ENCODE measurements around the gene MARK1. TPM values are rescaled to one million over a fixed set of nuclear protein-coding genes. Genes with fewer than 3 reads are reported as not detected.

MARK1 gene
- polyA plus RNA-seq, 1 of the 3 experiments (the other 2 are of a cell fraction): 3.1 TPM

- Histone ChIP-seq H3K9ac (no peak overlapping the region), H4K20me1 (ENCODE audit: insufficient read depth) (no peaks in the 10 kb centered on the region), H3K4me2 (no peak overlapping the region), H3F3A (replicated peaks; ENCODE audit: insufficient read depth) (no peaks in the 10 kb centered on the region), H3K36me3 (replicated peaks in 1 of 2; ENCODE audit: control insufficient read depth in 1 of 2, insufficient read depth in 2 of 2, low read length in 1 of 2) (no peaks in the 10 kb centered on the region), H3K79me2 (ENCODE audit: insufficient read depth) (no peaks in the 10 kb centered on the region), H2AFZ (ENCODE audit: low read depth) (no peak overlapping the region), H3K9me2 (no peaks in the 10 kb centered on the region), H3K4me1 (ENCODE audit: control insufficient read depth in 1 of 2, insufficient read depth in 2 of 2, low read depth in 1 of 2, low read length in 1 of 2) (no peaks in the 10 kb centered on the region), H3K27me3 (ENCODE audit: insufficient read depth) (no peaks in the 10 kb centered on the region), H3K4me3 (ENCODE audit: low read depth in 2 of 2, low read length in 1 of 2) (no peak overlapping the region), H3K27ac (ENCODE audit: low read depth in 2 of 2, low read length in 1 of 2) (no peak overlapping the region), H3K9me3 (no peaks in the 10 kb centered on the region)
- DNase-seq: no peak
- ChIA-PET POLR2A (no interaction called here), CTCF (no interaction called here)
- 64% methylated on average over 5 of the region's 5 CpGs for WGBS (ENCODE audit: low lambda C conversion rate)
- no peak for TF ChIP-seq SMC3 (IDR thresholded peaks at IDR 0.05; ENCODE audit: low read depth, low read length)
- TF ChIP-seq MEF2A (IDR thresholded peaks at IDR 0.05; ENCODE audit: borderline replicate concordance, low read depth): no peak
- TF ChIP-seq CTCF (IDR thresholded peaks at IDR 0.05): no peak
- TF ChIP-seq ELF1 (IDR thresholded peaks at IDR 0.05): no peak
- no peak for TF ChIP-seq MAX (IDR thresholded peaks at IDR 0.05; ENCODE audit: low read depth)
- TF ChIP-seq TEAD4 (IDR thresholded peaks at IDR 0.05; ENCODE audit: borderline replicate concordance, insufficient read depth): no peak
- no peak for TF ChIP-seq ZBTB33 (IDR thresholded peaks at IDR 0.05; ENCODE audit: borderline replicate concordance, low read depth)
- no peak for TF ChIP-seq EZH2phosphoT487 (IDR thresholded peaks at IDR 0.05; ENCODE audit: borderline replicate concordance, low read depth)
- no peak for TF ChIP-seq IRF3 (IDR thresholded peaks at IDR 0.05; ENCODE audit: low read depth, low read length)
- TF ChIP-seq POLR2AphosphoS5 (IDR thresholded peaks at IDR 0.05; ENCODE audit: low read depth, low read length): no peak
- TF ChIP-seq REST (IDR thresholded peaks at IDR 0.05; ENCODE audit: low read depth, low read length): no peak
- TF ChIP-seq NRF1 (IDR thresholded peaks at IDR 0.05; ENCODE audit: low read depth, low read length): no peak
- no peak for TF ChIP-seq SIN3A (IDR thresholded peaks at IDR 0.05; ENCODE audit: borderline replicate concordance, low read depth, low read length)
Measured at GRCh38 chr1:220497220-220497947, 30.6 kb upstream of the MARK1 start.

Data from SK-N-SH (cell line).